IPS DF 4.7 (cell line): Measurements from ENCODE around the gene SUPT7L.
"Not testable (repeated sequence)": the region's sequence is repeated elsewhere in the genome, so short reads cannot be mapped to it uniquely, and the experiment has no call there.

Source experiments
- DNase-seq: peaks from one replicate; pipeline ENCODE4 v3.0.0-alpha.2; 2013; ENCODE audit warnings: low spot score; ENCODE audit errors: extremely low read depth

The SUPT7L gene

DNA sequence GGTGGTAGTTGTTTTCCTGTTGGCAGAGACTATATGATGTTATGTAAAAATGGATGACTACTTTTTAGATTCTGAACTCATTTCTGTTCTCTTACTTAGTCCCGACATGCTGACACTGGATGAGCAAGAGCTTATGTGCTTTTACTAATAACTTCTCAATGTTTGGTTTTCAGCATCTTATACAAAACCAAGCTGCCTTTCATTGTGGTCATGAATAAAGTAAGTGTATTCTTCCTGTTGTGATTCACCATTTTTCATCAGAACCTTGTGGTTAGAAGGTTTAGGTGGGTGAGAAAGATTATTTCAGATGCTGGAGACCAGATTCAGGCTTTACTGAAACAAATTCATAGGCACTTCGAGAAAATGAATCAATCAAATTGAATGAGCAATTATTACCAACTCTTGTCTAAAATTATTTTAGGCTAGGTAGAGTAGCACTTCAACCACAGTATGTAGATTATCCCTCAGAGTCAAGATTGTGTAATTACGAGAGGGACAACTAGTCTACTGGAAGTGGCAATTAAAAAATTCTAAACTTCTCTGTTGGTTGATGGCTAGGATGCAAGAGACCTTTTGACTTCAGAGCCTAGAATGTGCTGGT, 25.3 kb downstream of the SUPT7L start:
- DNase-seq = no peak

DNA sequence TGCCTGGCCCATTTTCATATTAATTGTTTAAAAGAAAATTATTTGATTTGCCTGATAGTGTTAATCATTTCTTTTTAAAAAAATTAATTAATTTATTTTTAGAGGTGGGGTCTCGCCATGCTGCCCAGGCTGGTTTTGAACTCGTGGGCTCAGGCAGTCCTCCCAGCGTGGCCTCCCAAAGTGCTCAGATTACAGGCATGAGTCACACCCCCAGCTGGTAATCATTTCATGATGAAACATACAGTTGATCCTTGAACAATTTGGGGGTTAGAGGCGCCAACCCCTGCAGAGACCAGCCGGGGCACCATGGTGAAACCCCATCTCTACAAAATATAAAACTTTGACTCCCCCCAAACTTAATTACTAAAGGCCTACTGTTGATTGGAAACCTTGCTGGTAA, 26.6 kb downstream of the SUPT7L start:
- no peak for DNase-seq

GRCh38 chr2:27634291-27634690, 29.1 kb downstream of the SUPT7L start:
- DNase-seq = no peak

GRCh38 chr2:27630257-27630656, 33.2 kb downstream of the SUPT7L start:
- not testable (repeated sequence) for DNase-seq

DNA sequence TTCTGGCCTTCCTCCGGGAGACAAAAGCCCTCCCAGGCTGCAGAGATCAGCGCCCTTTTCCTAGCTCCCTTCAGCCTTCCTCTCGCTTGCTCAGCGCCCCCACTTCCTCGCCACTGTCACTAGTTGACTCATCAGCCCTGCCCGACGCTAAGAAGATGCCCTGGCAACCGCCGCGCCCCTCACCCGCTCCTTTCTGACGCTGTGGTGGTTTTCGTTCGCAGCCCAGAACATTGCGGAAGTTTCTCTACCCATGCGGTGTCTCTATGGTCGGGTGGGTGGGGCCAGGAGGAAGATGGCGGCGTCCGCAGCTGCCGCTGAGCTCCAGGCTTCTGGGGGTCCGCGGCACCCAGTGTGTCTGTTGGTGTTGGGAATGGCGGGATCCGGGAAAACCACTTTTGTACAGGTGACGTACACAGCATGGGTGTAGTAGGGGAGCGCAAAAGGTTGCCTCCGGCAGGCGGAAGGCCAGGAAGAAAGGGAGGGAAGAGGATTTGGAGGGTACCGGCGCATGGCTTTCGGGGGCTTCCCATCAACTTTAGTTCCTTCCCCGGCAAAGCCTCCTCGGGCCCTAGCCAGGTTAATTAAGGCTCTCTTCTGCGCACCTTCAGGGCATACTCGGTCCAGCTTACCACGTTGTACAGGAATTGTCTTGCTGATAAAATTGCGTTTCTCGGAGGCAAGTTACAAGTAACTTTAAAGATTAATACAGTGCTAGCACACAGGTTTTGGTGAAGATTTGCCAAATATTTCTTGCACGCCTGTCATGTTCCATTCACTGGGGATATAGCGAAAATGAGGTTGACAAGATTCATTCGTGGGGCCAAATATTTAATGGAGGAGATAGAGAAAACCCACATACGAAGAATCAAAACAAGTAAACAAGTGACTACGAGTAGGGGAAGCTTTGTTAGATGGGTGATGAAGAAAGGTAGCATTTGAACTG, 34.4 kb downstream of the SUPT7L start, which contains the start of the genes CCDC121 and GPN1:
CCDC121 (minus strand) TSS at position 246 of the 943 bp plus-strand sequence. CDS start 1,213 bp downstream, outside the sequence.
GPN1 (plus strand) TSS at position 284 of the 943 bp plus-strand sequence; CDS start at position 293, 9 bp downstream.
- peak; percentile 44 for DNase-seq

GRCh38 chr2:27627963-27628766, 35.2 kb downstream of the SUPT7L start:
- DNase-seq = no peak

DNA sequence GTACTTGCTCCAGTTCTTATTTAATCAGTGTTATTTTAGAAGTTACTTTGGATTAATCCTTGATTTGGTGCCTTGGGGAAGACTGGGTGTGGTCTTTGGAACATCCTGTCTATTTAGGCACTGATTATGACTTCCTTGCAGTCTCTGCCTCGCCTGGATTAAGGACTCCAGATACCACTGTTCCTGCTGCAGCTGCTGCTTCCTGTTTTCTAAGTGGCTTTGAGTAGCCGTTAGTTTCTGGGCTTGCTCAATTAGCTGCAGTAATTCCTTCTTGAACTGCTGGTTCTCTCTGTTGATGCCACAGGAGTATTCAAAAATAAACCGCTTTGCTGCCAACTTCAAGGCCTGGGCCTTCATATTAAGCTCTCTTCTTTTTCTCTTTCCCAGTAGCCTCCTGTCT, 36.5 kb downstream of the SUPT7L start:
- DNase-seq = not testable (repeated sequence)

DNA sequence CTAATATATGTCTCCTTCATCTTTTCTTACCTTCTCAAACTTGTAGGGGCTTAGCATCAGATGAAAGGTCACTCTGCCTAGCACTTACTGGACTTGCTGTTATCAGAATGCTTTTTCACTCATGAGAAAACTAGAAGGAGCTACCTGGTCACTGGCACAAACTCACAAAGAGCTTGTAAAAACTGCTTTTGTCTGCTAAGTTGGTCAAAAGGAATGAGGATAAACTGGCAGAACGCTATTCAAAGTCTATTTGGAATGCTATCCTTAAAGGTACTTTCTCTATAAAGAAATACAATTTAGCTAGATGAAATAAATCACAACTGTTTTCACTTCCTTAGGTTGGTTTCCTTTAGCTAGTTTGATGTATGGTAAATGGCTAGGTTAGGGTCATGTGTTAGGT, 37.1 kb downstream of the SUPT7L start:
- DNase-seq = not testable (repeated sequence)

DNA sequence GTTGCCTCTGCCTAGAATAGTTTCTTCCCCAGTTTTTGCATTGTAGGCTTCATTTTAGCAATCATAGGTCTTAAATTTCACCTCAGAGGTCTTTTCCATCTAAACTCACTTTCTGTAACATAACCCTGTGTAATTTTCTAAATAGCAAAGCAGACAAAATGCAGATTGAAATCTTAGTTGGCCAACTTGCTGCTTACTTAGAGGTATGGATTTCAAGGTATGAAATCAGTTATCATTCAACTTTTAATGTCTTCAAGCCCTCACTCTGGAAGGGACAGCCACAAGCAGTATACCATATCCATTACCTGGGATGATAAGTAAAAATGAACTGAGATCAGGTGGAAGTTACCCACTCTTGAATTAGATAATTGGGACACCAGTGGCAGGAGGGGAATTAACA, 38.5 kb downstream of the SUPT7L start:
- no peak for DNase-seq

DNA sequence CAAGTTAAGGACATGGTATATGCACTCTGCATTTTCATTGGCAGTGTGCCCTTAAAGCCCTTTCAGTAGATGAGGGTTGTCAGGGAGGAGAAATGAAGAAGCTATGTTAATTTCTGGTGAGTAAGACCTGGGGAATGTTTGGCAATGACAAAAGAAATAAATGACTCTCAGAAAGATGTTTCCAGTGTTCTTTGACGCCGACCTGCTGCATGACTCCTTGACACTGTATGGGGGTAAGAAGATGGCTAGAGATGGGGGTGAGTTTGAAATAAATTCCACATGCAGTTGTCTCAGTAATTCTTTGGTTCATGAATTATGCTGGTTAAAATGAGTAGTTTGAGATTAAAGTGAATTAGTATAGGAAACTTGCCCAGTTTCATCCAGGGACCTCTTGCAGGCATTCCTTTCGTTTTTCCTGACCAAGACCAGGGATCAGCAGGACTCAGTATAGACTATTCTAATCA, 40.5 kb downstream of the SUPT7L start:
- DNase-seq = peak; percentile 25

DNA sequence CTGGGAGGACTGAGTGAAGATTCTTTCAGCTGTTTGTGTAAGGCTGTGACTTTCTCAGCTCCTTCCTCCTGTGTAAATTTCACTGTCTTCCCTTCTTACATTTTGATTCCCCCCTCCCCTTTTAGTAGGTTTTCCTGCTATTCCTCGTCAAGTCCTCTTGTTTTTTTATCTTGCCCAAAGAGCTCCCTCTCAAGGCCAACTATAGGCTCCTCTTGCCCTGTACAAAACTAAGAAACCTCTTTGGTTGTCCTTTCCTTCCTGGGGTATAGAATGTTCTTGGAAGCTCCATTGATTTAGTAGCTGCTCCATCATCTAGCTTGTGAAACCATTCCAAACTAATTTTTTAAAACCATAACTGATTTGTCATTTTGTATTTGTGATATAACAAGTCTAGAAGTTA, 41.9 kb downstream of the SUPT7L start:
- DNase-seq = no peak

GRCh38 chr2:27615316-27615715, 48.1 kb downstream of the SUPT7L start:
- DNase-seq = no peak

DNA sequence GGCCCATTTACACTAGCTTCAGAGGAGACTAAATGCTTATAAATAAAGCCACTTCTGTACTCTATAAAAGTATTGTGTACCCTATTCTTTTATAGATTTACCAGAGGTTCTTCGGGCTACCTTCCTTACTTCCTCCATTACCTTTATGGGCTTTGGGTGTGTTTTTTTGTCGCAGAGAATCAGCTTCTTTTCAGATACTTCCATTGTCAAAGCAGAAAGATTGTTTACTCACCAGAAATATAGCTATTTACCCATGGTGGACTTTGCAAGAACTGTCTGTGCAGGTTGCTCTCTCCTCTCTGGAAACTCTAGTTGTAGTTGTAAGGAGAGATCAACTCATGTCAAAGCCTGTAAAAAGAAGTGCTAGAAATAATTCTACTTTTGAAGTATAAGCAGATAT, 49.4 kb downstream of the SUPT7L start:
- DNase-seq = no peak

DNA sequence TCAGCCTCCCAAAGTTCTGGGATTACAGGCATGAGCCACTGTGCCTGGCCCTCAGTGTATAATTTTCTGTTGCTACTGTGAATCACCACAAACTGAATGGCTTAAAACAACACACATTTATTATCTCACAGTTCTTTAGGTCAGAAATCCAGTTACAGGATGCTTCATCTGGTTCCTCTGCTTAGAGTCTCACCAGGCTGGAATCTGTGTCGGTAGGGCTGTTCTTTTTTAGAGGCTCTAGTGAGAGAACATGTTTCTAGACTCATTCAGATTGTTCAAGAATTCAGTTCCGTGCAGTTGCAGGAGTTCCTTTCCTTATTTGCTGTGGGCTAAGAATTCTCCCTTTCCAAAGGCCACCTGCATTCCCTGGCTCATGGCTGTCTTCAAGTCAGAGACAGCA, 56.8 kb downstream of the SUPT7L start:
- DNase-seq = no peak
